NOMO-1 (cell line): ENCODE measurements around the gene RPL6.

Source experiments
- DNase-seq, 2 experiments: peaks; one replicate each; lab custom pipeline; 2025; ENCODE audit not compliant: unreplicated experiment in 2 of 2; lab: John Stamatoyannopoulos, UW

Gene RPL6

GRCh38 chr12:112381406-112381882, 28.0 kb downstream of the RPL6 start:
- no peak for DNase-seq

DNA sequence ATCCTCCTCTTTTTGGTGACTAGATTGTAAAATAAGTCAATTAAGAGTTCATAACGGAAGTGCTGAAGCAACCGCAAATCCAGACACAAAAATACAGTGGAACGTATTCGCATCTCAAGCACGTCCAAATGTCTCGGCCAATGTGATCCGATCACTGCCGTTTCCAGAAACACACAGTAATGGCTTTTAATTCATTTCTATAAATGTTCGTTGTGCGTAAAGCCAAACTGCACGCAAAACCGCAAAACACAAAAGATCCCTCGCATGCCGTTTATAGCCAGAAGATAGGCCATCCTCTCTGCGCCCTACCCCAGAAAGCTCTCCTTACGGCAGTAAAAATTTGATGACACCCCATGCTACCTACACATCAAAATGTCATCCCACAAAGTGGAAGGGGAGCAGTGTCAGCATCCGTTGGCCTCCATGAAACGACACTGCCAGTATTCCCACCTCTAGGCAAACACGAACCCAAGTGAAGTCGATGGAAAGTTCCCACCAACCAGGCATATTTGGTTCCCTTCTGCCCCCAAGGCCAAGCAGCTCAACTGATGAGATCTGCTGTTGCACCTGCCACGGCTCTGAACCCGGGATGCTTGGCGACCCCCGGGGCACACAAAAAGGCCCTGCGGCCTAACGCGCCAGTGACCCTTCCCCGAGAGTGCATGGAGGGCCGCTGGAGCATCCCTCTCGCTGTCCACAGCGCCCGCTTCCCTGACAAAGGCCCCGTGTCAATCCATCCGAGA, 28.6 kb downstream of the RPL6 start:
- no peak for DNase-seq

DNA sequence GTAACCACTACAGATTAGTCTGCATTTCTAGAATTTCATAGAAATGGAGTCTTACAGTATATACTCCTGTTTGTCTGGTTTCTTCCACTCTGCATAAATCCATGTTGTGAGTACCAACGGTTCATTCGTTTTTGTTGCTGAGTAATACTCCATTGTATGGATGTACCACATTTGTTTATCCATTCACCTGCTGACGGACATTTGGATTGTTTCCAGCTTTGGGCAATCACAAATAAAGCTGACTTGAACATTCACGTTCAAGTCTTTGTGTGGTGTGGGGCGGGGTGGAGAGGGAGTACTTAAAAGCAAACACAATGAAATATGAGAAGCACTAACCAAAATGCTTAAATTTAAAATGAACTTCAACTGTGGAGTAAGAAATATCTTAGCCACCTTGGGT, 34.3 kb downstream of the RPL6 start:
- DNase-seq = no peak

DNA sequence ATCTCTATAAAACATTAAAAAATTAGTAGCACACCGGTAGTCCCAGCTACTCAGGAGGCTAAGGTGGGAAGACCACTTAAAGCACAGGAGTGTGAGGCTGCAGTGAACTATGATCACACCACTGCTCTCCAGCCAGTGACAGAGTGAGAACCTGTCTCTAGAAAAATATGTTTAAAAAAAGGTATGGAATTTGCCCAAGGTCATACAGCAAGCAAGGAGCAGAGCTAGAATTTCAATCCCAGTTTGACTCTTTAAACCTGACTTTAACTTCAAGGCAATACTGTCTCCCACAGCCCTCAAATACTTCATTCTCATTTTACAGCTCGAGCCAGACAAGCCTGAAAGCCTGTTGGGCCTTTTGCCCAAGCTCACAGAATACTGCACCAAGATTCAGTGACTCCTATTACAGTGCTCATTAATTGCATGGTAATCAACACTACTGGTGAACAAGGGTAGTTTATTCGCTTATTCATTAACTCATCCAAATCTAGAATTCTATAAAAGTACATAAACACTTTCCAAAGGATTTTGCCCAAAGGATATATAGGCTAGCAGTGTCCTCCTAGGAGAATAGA, 35.2 kb downstream of the RPL6 start:
- DNase-seq = no peak

- DNase-seq = no peak
Observed at GRCh38 chr12:112370868-112371510, 38.4 kb downstream of the RPL6 start.

DNA sequence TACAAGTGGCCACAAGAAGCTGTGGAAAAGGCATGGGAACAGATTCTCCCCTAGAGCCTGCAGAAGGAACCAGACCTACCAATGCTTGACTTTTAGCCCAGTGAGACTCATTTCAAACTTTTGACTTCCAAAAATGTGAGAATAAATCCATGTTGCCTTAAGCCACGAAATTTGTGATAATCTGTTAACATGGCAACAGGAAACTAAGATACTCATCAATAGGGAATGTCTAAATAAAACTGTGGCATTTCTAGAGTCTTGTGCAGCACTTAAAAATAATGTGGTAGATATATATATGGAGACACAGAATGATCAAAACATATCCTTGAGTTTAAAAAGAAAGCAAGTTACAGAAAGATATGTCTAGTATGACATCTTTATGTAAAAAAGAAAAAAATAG, 39.2 kb downstream of the RPL6 start:
- no peak for DNase-seq

- DNase-seq = no peak
Observed at GRCh38 chr12:112368856-112369255, 40.5 kb downstream of the RPL6 start.

GRCh38 chr12:112367965-112368364, 41.4 kb downstream of the RPL6 start:
- no peak for DNase-seq

- DNase-seq = no peak
Observed at GRCh38 chr12:112362310-112362709, 47.1 kb downstream of the RPL6 start.

DNA sequence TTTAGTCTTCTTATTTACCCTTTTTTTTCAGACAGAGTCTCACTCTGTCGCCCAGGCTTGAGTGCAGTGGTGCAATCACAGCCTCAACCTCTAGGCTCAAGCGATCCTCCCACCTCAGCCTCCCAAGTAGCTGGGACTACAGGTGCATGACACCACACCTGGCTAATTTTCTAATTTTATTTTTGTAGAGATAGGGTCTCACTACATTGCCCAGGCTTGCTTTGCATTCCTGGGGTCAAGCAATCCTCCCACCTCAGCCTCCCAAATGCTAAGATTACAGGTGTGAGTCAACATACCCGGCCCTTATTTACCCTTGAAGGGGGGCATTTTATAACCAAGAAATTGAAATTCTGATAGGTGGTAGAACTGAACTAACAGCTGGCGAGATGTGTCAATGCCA, 48.1 kb downstream of the RPL6 start:
- DNase-seq = no peak

- DNase-seq = no peak
Observed at GRCh38 chr12:112359290-112359689, 50.1 kb downstream of the RPL6 start.

- DNase-seq = no peak
Observed at GRCh38 chr12:112357214-112357613, 52.2 kb downstream of the RPL6 start.
